Panc1 (cell line): ENCODE results near the gene MBNL2. TPM values are rescaled to one million over a fixed set of nuclear protein-coding genes. Genes with fewer than 3 reads are reported as not detected.
A peak's percentile ranks its signal among the peaks of the same experiment; 100 is the strongest.

Experiments
- ATAC-seq: fragments of 200-7000 bp; cut with Tn5 transposase; 2 replicates; pipeline ENCODE4 v1.9.1; 2020; ENCODE audit warnings: mild to moderate bottlenecking, moderate library complexity
- BruUV-seq: library from RNA; stranded (reverse); fragments of 400-500 nt; replicated peaks from 2 replicates; lab custom pipeline; 2021; lab: Mats Ljungman, UMichigan
- CTCF ChIA-PET: fragments of 300-600 bp; sonication (Branson Sonifier 250); formaldehyde crosslinking; loops from one replicate; lab custom pipeline; 2022; ENCODE audit warnings: antibody characterized with exemption; lab: Charles Lee
- POLR2A ChIA-PET: fragments of 300-600 bp; sonication (Branson Sonifier 250); formaldehyde crosslinking; loops from one replicate; lab custom pipeline; 2022; ENCODE audit warnings: antibody characterized with exemption; lab: Charles Lee
- DNase-seq: peaks from one replicate; pipeline ENCODE4 v3.0.0-alpha.2; 2010; ENCODE audit warnings: low read depth, low spot score
- H3K27ac ChIP-seq: 2 replicates; pipeline ENCODE4 v1.5.1; 2011; ENCODE audit warnings: mild to moderate bottlenecking, low read length, inconsistent platforms
- H3K27me3 ChIP-seq: fragments of 200-500 bp; sonication (Bioruptor generic); 2 replicates; pipeline ENCODE4 v1.6.0; 2014; ENCODE audit warnings: low read length, inconsistent platforms; ENCODE audit not compliant: control insufficient read depth, insufficient read depth
- H3K36me3 ChIP-seq: fragments of 200-500 bp; sonication (Bioruptor generic); 2 replicates; pipeline ENCODE4 v1.5.1; 2014; ENCODE audit warnings: inconsistent platforms, mild to moderate bottlenecking, low read length, moderate library complexity; ENCODE audit not compliant: control insufficient read depth, insufficient read depth
- H3K4me1 ChIP-seq: 2 replicates; pipeline ENCODE4 v1.5.1; 2011; ENCODE audit warnings: inconsistent platforms, mild to moderate bottlenecking, low read length, moderate library complexity; ENCODE audit not compliant: control insufficient read depth, insufficient read depth
- H3K4me3 ChIP-seq, 2 experiments: 2 replicates each; pipeline ENCODE4 v1.5.1; 2011 to 2012; ENCODE audit warnings: low read depth in 2 of 2, low read length in 2 of 2, mild to moderate bottlenecking in 2 of 2, inconsistent platforms in 1 of 2, moderate library complexity in 1 of 2
- H3K9me3 ChIP-seq: fragments of 200-500 bp; sonication (Bioruptor generic); 2 replicates; pipeline ENCODE4 v1.5.1; 2014; ENCODE audit warnings: low read depth, mild to moderate bottlenecking, inconsistent platforms, low read length, moderate library complexity; ENCODE audit not compliant: control insufficient read depth, insufficient read depth
- POLR2AphosphoS5 ChIP-seq: IDR thresholded peaks from 2 replicates; pipeline ENCODE4 v1.6.1; 2012; ENCODE audit warnings: mild to moderate bottlenecking, low read depth, low read length, moderate library complexity
- SIN3A ChIP-seq: IDR thresholded peaks from 2 replicates; pipeline ENCODE4 v1.6.1; 2012; ENCODE audit warnings: low read depth, mild to moderate bottlenecking, low read length, moderate library complexity, borderline replicate concordance; ENCODE audit not compliant: insufficient read depth
- TCF7L2 ChIP-seq: IDR thresholded peaks from 2 replicates; pipeline ENCODE4 v1.6.1; 2011; ENCODE audit warnings: mild to moderate bottlenecking, low read depth, low read length, inconsistent platforms
- in situ Hi-C: cut with HindIII; loops from 2 replicates; pipeline ENCODE4 v1.10.0; 2016; ENCODE audit warnings: low sequenced_read_pairs, low pct_unique_long_range_greater_than_20kb
- intact Hi-C: fragments of 100-400 bp; cut with micrococcal nuclease; formaldehyde crosslinking; loops from one replicate; pipeline ENCODE4 v1.10.0; 2022; ENCODE audit not compliant: unreplicated experiment
- total RNA-seq: library from RNA; stranded (reverse); gene quantifications from one replicate; pipeline ENCODE4 v1.2.1, GENCODE V29; 2021; ENCODE audit not compliant: unreplicated experiment
- TF ChIP-seq, protein P1 (sequence below), 2 experiments: IDR thresholded peaks; 2 replicates each; pipeline ENCODE4 v1.6.1; 2011 to 2012; ENCODE audit warnings: low read depth in 2 of 2, control low read depth in 1 of 2, low read length in 1 of 2, mild to moderate bottlenecking in 1 of 2, moderate library complexity in 1 of 2; ENCODE audit not compliant: insufficient read depth in 1 of 2
- TF ChIP-seq, protein P2 (sequence below): fragments of 450-650 bp; IDR thresholded peaks from 2 replicates; pipeline ENCODE4 v1.5.1; 2017; ENCODE audit warnings: mild to moderate bottlenecking

The MBNL2 gene
- total RNA-seq, 1 experiment from 2014 or later = 103 TPM

DNA sequence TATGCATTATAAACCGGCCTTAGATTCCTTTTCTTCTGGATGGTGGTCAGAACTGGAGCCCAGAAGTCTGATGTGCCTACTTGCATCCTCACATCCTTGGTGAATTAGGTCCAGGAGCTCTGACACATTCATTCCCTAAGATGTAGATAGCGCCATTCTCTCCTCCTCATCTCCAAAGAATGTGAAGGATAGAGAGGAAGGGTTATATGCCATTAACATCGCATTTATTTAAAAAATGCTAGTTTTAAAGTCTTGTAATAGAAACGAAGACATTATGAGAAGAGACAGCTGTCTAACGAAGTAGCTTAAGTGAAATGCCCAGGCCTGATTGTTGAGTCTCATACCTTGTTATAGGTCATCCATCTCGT is 9.7 kb downstream of the MBNL2 start:
- H3K4me1 ChIP-seq = peaks cover 94% of the 10 kb centered on the region
- H3K4me3 ChIP-seq = no peak overlapping the region
- ATAC-seq = no peak
- no peaks in the 10 kb centered on the region for H3K27me3 ChIP-seq
- in situ Hi-C loops = no loop called here
- intact Hi-C loops = no loop called here
- ChIA-PET POLR2A (interaction anchor here (0.6 to 0.9 kb wide), 2 partner anchors 9 to 119 kb away, joined by 3 to 9 read pairs; no protein-coding TSS in a partner anchor), CTCF (interaction anchor here (1.0 kb wide), 1 partner anchor 127 kb away, joined by 6 read pairs; no protein-coding TSS in a partner anchor)
- no TSS peak for BruUV-seq
- peak overlapping the region; percentile 99 for H3K27ac ChIP-seq
- no peak for DNase-seq
- TF ChIP-seq SIN3A = no peak
- TF ChIP-seq, protein P1, sequence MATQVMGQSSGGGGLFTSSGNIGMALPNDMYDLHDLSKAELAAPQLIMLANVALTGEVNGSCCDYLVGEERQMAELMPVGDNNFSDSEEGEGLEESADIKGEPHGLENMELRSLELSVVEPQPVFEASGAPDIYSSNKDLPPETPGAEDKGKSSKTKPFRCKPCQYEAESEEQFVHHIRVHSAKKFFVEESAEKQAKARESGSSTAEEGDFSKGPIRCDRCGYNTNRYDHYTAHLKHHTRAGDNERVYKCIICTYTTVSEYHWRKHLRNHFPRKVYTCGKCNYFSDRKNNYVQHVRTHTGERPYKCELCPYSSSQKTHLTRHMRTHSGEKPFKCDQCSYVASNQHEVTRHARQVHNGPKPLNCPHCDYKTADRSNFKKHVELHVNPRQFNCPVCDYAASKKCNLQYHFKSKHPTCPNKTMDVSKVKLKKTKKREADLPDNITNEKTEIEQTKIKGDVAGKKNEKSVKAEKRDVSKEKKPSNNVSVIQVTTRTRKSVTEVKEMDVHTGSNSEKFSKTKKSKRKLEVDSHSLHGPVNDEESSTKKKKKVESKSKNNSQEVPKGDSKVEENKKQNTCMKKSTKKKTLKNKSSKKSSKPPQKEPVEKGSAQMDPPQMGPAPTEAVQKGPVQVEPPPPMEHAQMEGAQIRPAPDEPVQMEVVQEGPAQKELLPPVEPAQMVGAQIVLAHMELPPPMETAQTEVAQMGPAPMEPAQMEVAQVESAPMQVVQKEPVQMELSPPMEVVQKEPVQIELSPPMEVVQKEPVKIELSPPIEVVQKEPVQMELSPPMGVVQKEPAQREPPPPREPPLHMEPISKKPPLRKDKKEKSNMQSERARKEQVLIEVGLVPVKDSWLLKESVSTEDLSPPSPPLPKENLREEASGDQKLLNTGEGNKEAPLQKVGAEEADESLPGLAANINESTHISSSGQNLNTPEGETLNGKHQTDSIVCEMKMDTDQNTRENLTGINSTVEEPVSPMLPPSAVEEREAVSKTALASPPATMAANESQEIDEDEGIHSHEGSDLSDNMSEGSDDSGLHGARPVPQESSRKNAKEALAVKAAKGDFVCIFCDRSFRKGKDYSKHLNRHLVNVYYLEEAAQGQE (IDR thresholded peaks at IDR 0.05; ENCODE audit: insufficient read depth in 1 of 2, low read depth in 2 of 2, low read length in 1 of 2) = no peak
- TF ChIP-seq POLR2AphosphoS5 = no peak
- TF ChIP-seq, protein P2, sequence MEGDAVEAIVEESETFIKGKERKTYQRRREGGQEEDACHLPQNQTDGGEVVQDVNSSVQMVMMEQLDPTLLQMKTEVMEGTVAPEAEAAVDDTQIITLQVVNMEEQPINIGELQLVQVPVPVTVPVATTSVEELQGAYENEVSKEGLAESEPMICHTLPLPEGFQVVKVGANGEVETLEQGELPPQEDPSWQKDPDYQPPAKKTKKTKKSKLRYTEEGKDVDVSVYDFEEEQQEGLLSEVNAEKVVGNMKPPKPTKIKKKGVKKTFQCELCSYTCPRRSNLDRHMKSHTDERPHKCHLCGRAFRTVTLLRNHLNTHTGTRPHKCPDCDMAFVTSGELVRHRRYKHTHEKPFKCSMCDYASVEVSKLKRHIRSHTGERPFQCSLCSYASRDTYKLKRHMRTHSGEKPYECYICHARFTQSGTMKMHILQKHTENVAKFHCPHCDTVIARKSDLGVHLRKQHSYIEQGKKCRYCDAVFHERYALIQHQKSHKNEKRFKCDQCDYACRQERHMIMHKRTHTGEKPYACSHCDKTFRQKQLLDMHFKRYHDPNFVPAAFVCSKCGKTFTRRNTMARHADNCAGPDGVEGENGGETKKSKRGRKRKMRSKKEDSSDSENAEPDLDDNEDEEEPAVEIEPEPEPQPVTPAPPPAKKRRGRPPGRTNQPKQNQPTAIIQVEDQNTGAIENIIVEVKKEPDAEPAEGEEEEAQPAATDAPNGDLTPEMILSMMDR = no peak
- no peak for TF ChIP-seq TCF7L2
- H3K36me3 ChIP-seq = no peaks in the 10 kb centered on the region; the same call in 1 of the 2 replicates
- no peaks in the 10 kb centered on the region for H3K9me3 ChIP-seq

DNA sequence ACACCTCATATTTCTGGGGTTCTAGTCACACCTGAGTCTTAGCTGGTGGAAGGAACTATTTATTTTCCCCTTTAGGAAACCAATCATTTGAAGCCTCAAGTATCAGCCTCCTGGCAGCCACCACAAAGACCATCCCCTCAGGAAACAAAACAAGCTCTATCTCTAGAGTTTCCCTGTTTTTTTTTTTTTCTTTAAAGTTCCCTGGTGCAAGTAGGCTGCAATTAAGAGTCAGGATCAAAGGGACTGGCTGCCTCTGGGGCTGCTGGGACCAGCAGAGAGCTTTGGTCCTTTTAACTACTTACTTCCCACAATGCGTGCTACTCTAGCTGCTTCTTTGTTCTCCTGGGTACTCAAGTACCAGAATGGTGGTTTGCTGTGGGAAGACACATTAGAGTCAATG is 11.4 kb downstream of the MBNL2 start:
- in situ Hi-C loops (no loop called here), intact Hi-C loops (no loop called here)
- Histone ChIP-seq H3K27me3 (no peaks in the 10 kb centered on the region), H3K9me3 (no peaks in the 10 kb centered on the region), H3K4me3 (no peak overlapping the region), H3K36me3 (no peaks in the 10 kb centered on the region; the same call in 1 of the 2 replicates), H3K4me1 (peaks cover 96% of the 10 kb centered on the region), H3K27ac (peak overlapping the region; percentile 100)
- POLR2A ChIA-PET = interaction anchor here (0.6 to 1.5 kb wide), 3 partner anchors 10 to 49 kb away, joined by 3 to 4 read pairs (median 3); partner anchors contain the start of gene MBNL2
- no peak for ATAC-seq
- no TSS peak for BruUV-seq
- CTCF ChIA-PET = no interaction called here
- TF ChIP-seq TCF7L2 = 0 out of 2 replicates have a peak, but pooled peaks have one; percentile 34
- TF ChIP-seq, protein P1 (IDR thresholded peaks at IDR 0.05; ENCODE audit: insufficient read depth in 1 of 2, low read depth in 2 of 2, low read length in 1 of 2) = no peak
- no peak for DNase-seq
